H1 (cell line): Measurements from ENCODE around the gene IL17RD. TPM values are rescaled to one million over a fixed set of nuclear protein-coding genes. Genes with fewer than 3 reads are reported as not detected.

Experiments
- CTCF ChIA-PET: fragments of 300-600 bp; sonication (Branson Sonifier 250); formaldehyde crosslinking; loops from one replicate; lab custom pipeline; 2021; ENCODE audit not compliant: partially characterized antibody; lab: Charles Lee
- POLR2A ChIA-PET: fragments of 300-600 bp; sonication (Branson Sonifier 250); formaldehyde crosslinking; loops from one replicate; lab custom pipeline; 2021; ENCODE audit warnings: inconsistent platforms; ENCODE audit not compliant: partially characterized antibody; lab: Charles Lee
- DNase-seq, 2 experiments: peaks; one replicate each; pipeline versions ENCODE4 v3.0.0 to v3.0.0-alpha.2; 2010 to 2022; ENCODE audit warnings: low spot score in 2 of 2, low read depth in 1 of 2, mixed read lengths in 1 of 2
- FAIRE-seq: peaks from 2 replicates; lab custom pipeline; 2011; peaks lifted over from hg19 to GRCh38; lab: Jason Lieb, UNC
- H2AFZ ChIP-seq: 2 replicates; pipeline ENCODE4 v1.8.1; 2012; ENCODE audit warnings: low read length, inconsistent platforms
- H2AK5ac ChIP-seq: 2 replicates; pipeline ENCODE4 v1.6.1; 2013; ENCODE audit warnings: low read depth, low read length
- H2BK120ac ChIP-seq: replicated peaks from 2 replicates; pipeline ENCODE3; 2013; ENCODE audit warnings: low read depth, low read length, inconsistent platforms
- H2BK12ac ChIP-seq: 2 replicates; pipeline ENCODE4 v1.6.1; 2013; ENCODE audit warnings: low read depth, low read length
- H2BK15ac ChIP-seq: 2 replicates; pipeline ENCODE4 v1.6.1; 2013; ENCODE audit warnings: low read length
- H2BK20ac ChIP-seq: 2 replicates; pipeline ENCODE4 v1.6.1; 2013; ENCODE audit warnings: low read length
- H2BK5ac ChIP-seq: 2 replicates; pipeline ENCODE4 v1.6.1; 2013; ENCODE audit warnings: low read depth, low read length
- H3K14ac ChIP-seq: 2 replicates; pipeline ENCODE4 v1.6.1; 2013; ENCODE audit warnings: inconsistent platforms; ENCODE audit not compliant: insufficient read length
- H3K18ac ChIP-seq: 2 replicates; pipeline ENCODE4 v1.6.1; 2013; ENCODE audit warnings: low read length; ENCODE audit errors: extremely low read depth
- H3K23ac ChIP-seq: 2 replicates; pipeline ENCODE4 v1.6.1; 2013; ENCODE audit warnings: inconsistent platforms; ENCODE audit not compliant: insufficient read length
- H3K23me2 ChIP-seq: 2 replicates; pipeline ENCODE4 v1.6.1; 2013; ENCODE audit warnings: low read depth, low read length
- H3K27ac ChIP-seq: 2 replicates; pipeline ENCODE4 v1.6.1; 2011; ENCODE audit warnings: low read depth, low read length, inconsistent platforms
- H3K27me3 ChIP-seq, 4 experiments: replicated peaks in 1 of 4; 1 replicate in 1 of 4; 2 replicates in 3 of 4; pipeline versions ENCODE4 v1.6.1 to v1.8.1; 2011 to 2013; ENCODE audit warnings: low read length in 3 of 4, mild to moderate bottlenecking in 3 of 4, inconsistent platforms in 2 of 4, mixed read lengths in 2 of 4, moderate library complexity in 1 of 4; ENCODE audit not compliant: control insufficient read depth in 3 of 4, insufficient read depth in 3 of 4; ENCODE audit errors: extremely low read depth in 1 of 4
- H3K36me3 ChIP-seq, 4 experiments: 2 replicates each; pipeline versions ENCODE4 v1.6.1 to v1.8.1; 2011 to 2013; ENCODE audit warnings: mild to moderate bottlenecking in 4 of 4, low read length in 3 of 4, moderate library complexity in 2 of 4, control low read depth in 1 of 4, inconsistent platforms in 1 of 4; ENCODE audit not compliant: insufficient read depth in 4 of 4, control insufficient read depth in 2 of 4
- H3K4ac ChIP-seq: replicated peaks from 2 replicates; pipeline ENCODE3; 2013; ENCODE audit warnings: low read length, low read depth, mixed read lengths, inconsistent platforms; ENCODE audit not compliant: insufficient read length
- H3K4me1 ChIP-seq, 4 experiments: replicated peaks in 1 of 4; 1 replicate in 1 of 4; 2 replicates in 3 of 4; pipeline versions ENCODE4 v1.6.1 to v1.8.1; 2011 to 2013; ENCODE audit warnings: low read length in 3 of 4, inconsistent platforms in 2 of 4, mixed read lengths in 1 of 4; ENCODE audit not compliant: insufficient read depth in 4 of 4, control insufficient read depth in 3 of 4
- H3K4me2 ChIP-seq, 2 experiments: 2 replicates each; pipeline versions ENCODE4 v1.6.1 to v1.8.1; 2011 to 2013; ENCODE audit warnings: low read depth in 2 of 2, low read length in 2 of 2, control low read depth in 1 of 2, inconsistent platforms in 1 of 2, mild to moderate bottlenecking in 1 of 2; ENCODE audit not compliant: insufficient read depth in 1 of 2
- H3K4me3 ChIP-seq, 4 experiments: fragments of 200-600, 300-600 bp in 1 of 4; sonication (generic), shearing (Covaris generic), sonication (Bioruptor Twin) in 1 of 4; 2 replicates each; pipeline versions ENCODE4 v1.5.1 to v1.8.1; 2011 to 2016; ENCODE audit warnings: low read length in 4 of 4, low read depth in 3 of 4, control low read depth in 2 of 4, inconsistent platforms in 2 of 4, mild to moderate bottlenecking in 2 of 4, mixed read lengths in 1 of 4, moderate library complexity in 1 of 4; ENCODE audit not compliant: insufficient read depth in 2 of 4; ENCODE audit errors: extremely low read depth in 1 of 4
- H3K56ac ChIP-seq: replicated peaks from 2 replicates; pipeline ENCODE3; 2013; ENCODE audit warnings: low read depth, mild to moderate bottlenecking, mixed read lengths, low read length, inconsistent platforms; ENCODE audit not compliant: insufficient read length
- H3K79me1 ChIP-seq: 2 replicates; pipeline ENCODE4 v1.6.1; 2013; ENCODE audit warnings: low read depth, low read length, control low read depth
- H3K79me2 ChIP-seq, 2 experiments: 2 replicates each; pipeline versions ENCODE4 v1.6.1 to v1.8.1; 2012 to 2013; ENCODE audit warnings: low read length in 2 of 2, mild to moderate bottlenecking in 2 of 2, inconsistent platforms in 1 of 2; ENCODE audit not compliant: insufficient read depth in 2 of 2, control insufficient read depth in 1 of 2
- H3K9ac ChIP-seq, 4 experiments: replicated peaks in 1 of 4; 1 replicate in 1 of 4; 2 replicates in 3 of 4; pipeline versions ENCODE4 v1.6.1 to v1.8.1; 2011 to 2013; ENCODE audit warnings: low read depth in 3 of 4, low read length in 3 of 4, control low read depth in 2 of 4, mild to moderate bottlenecking in 2 of 4, moderate library complexity in 2 of 4, inconsistent platforms in 1 of 4; ENCODE audit errors: extremely low read depth in 1 of 4
- H3K9me3 ChIP-seq, 2 experiments: 2 replicates each; pipeline versions ENCODE4 v1.6.1 to v1.8.1; 2012 to 2013; ENCODE audit warnings: mild to moderate bottlenecking in 2 of 2, moderate library complexity in 2 of 2, control low read depth in 1 of 2, inconsistent platforms in 1 of 2, low read depth in 1 of 2, low read length in 1 of 2, mixed read lengths in 1 of 2; ENCODE audit not compliant: insufficient read depth in 2 of 2
- H4K20me1 ChIP-seq, 2 experiments: replicated peaks in 1 of 2; 2 replicates each; pipeline versions ENCODE3 to v1.8.1; 2011 to 2013; ENCODE audit warnings: inconsistent platforms in 2 of 2, low read length in 2 of 2, mild to moderate bottlenecking in 1 of 2; ENCODE audit not compliant: insufficient read depth in 2 of 2, control insufficient read depth in 1 of 2
- H4K5ac ChIP-seq: 2 replicates; pipeline ENCODE4 v1.6.1; 2013; ENCODE audit warnings: low read length, low read depth, mixed read lengths, inconsistent platforms; ENCODE audit not compliant: insufficient read length
- H4K8ac ChIP-seq: 2 replicates; pipeline ENCODE4 v1.8.0; 2013; ENCODE audit warnings: mild to moderate bottlenecking, moderate library complexity, low read length, inconsistent platforms; ENCODE audit not compliant: insufficient read depth; ENCODE audit errors: extremely low read depth
- H4K91ac ChIP-seq: replicated peaks from 2 replicates; pipeline ENCODE3; 2013; ENCODE audit warnings: low read length, mixed read lengths, inconsistent platforms; ENCODE audit not compliant: insufficient read length
- CREB1 ChIP-seq: IDR thresholded peaks from 2 replicates; pipeline ENCODE4 v1.6.1; 2012; ENCODE audit warnings: inconsistent platforms
- JUN ChIP-seq: IDR thresholded peaks from 2 replicates; pipeline ENCODE4 v1.6.1; 2011; ENCODE audit warnings: low read depth, mild to moderate bottlenecking, improper control_type of control experiment, low read length
- WGBS, 2 experiments: shearing (Covaris generic) in 1 of 2; methylation state at CpG; one replicate each; pipeline versions ENCODE4 v1.1.6 to v1.1.7; 2013 to 2015; ENCODE audit warnings: low lambda C conversion rate in 2 of 2, mixed read lengths in 2 of 2, inconsistent platforms in 1 of 2, low coverage in 1 of 2, missing lambda C conversion rate in 1 of 2; ENCODE audit not compliant: insufficient replicate concordance in 2 of 2, insufficient coverage in 1 of 2, insufficient read length in 1 of 2; ENCODE audit errors: extremely low coverage in 1 of 2, missing lambda C conversion rate in 1 of 2; 5-methylcytosine and 5-hydroxymethylcytosine counted together
- polyA plus RNA-seq, 7 experiments: library from polyadenylated mRNA; depleted of rRNA in 3 of 7; stranded (reverse) in 5 of 7; unstranded in 2 of 7; fragments of >200 nt in 5 of 7; fragments of 200-250 nt in 2 of 7; gene quantifications; 1 replicate in 5 of 7; 2 replicates in 1 of 7; 4 replicates in 1 of 7; pipeline versions ENCODE4 v1.2.1 to v1.2.3, GENCODE V29; 2011 to 2013; ENCODE audit warnings: missing spikeins in 2 of 7, mixed read lengths in 2 of 7
- total RNA-seq: library from RNA; stranded (reverse); fragmentation: NEBNext Ultra II Directional; extraction: Animal tissue kit (Norgen Biotek cat#: 25700); gene quantifications from 2 replicates; pipeline ENCODE4 v1.2.1, GENCODE V29; 2021

The IL17RD gene
- total and polyA plus RNA-seq, 2 of the 8 experiments (the other 6 are each of a cell fraction or from before 2014, with no cell fraction given), result 10.9 to 48.9 TPM

GRCh38 chr3:57043518-57043917 is 121.6 kb downstream of the IL17RD start:
- Histone ChIP-seq H3K79me2 (no peaks in the 10 kb centered on the region), H2BK15ac (no peak overlapping the region), H2BK20ac (no peak overlapping the region), H4K8ac (no peak overlapping the region), H3K23me2 (no peaks in the 10 kb centered on the region), H3K56ac (no peak overlapping the region), H2BK5ac (no peak overlapping the region), H3K4me1 (peaks cover 0 to 5% (median 2%) of the 10 kb centered on the region in 4 experiments; a peak in 3 of 7 replicates), H3K18ac (no peak overlapping the region), H3K14ac (no peak overlapping the region), H3K23ac (no peak overlapping the region), H2BK12ac (no peak overlapping the region), H2BK120ac (no peak overlapping the region), H2AFZ (no peak overlapping the region), H3K27me3 (no peaks in the 10 kb centered on the region; a peak in 1 of 7 replicates), H4K20me1 (no peaks in the 10 kb centered on the region), H3K9ac (no peak overlapping the region), H2AK5ac (no peak overlapping the region), H3K36me3 (no peaks in the 10 kb centered on the region), H4K5ac (no peak overlapping the region), H3K4me2 (no peak overlapping the region), H4K91ac (no peak overlapping the region), H3K27ac (no peak overlapping the region), H3K9me3 (no peaks in the 10 kb centered on the region), H3K79me1 (no peaks in the 10 kb centered on the region; the same call in 1 of the 2 replicates), H3K4me3 (no peak overlapping the region), H3K4ac (no peak overlapping the region)
- POLR2A ChIA-PET, result interaction anchor here (1.3 kb wide), 1 partner anchor 11 kb away, joined by 3 read pairs; no protein-coding TSS in a partner anchor
- FAIRE-seq, result no peak
- CTCF ChIA-PET, result interaction anchor here (0.6 kb wide), 1 partner anchor 336 kb away, joined by 3 read pairs; no protein-coding TSS in a partner anchor
- TF ChIP-seq JUN, result no peak
- no peak for TF ChIP-seq CREB1
- 33% methylated on average over 1 of the region's 1 CpG; no CpG with 5 or more reads in 1 of the 2 experiments for WGBS, 2 experiments
- DNase-seq, result no peak
